ENCODE data around the gene PHF23. TPM values are rescaled to one million over a fixed set of nuclear protein-coding genes. Genes with fewer than 3 reads are reported as not detected.
A peak's percentile ranks its signal among the peaks of the same experiment; 100 is the strongest.
"Not testable (repeated sequence)": the region's sequence is repeated elsewhere in the genome, so short reads cannot be mapped to it uniquely, and the experiment has no call there.

Gene PHF23
- total RNA-seq, 6 experiments from 2014 or later, result 16.0 to 24.3 (median 18.2) TPM

DNA sequence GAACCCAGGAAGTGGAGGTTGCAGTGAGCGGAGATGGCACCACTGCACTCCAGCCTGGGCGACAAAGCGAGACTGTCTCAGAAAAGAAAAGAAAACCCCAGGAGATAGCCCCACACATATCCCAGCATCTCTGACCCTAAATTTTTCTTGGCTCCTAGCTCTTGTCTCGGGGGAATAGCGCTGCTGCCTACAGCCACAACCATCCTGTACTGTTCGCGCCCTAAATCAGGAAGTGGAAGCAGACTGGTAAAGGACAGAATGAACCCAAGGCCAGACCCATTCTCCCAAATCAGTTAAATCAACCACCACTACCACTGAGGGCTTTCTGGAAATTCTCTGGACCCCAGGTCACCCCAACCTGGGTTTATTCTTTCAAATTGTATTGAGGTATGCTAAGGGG, 10.6 kb upstream of the PHF23 start:
- Histone ChIP-seq H3K27ac (no peak overlapping the region), H3K27me3 (no peaks in the 10 kb centered on the region), H3K4me1 (peaks cover 0 to 28% (median 8%) of the 10 kb centered on the region in 4 donors), H3K4me3 (peak overlapping the region in 2 of 3 donors; percentile 75 to 85), H3K9me3 (no peaks in the 10 kb centered on the region), H3K36me3 (peaks cover 0 to 28% (median 8%) of the 10 kb centered on the region in 4 donors)
- TF ChIP-seq POLR2A (IDR thresholded peaks at IDR 0.05) (no peak), CTCF (IDR thresholded peaks at IDR 0.05) (no peak)
- intact Hi-C loops (cut with DNase I), result no loop called here
- DNase-seq (no peak), ATAC-seq (no peak)
- 96% methylated on average over 4 of the region's 7 CpGs for WGBS (ENCODE audit: insufficient coverage, low coverage, low lambda C conversion rate, missing lambda C conversion rate)

- H3K9me3 ChIP-seq, result no peaks in the 10 kb centered on the region
- H3K27ac ChIP-seq, result no peak overlapping the region
- no peak for ATAC-seq
- H3K4me1 ChIP-seq, result peaks cover 0 to 28% (median 8%) of the 10 kb centered on the region in 4 donors
- H3K4me3 ChIP-seq, result no peak overlapping the region
- H3K27me3 ChIP-seq, result no peaks in the 10 kb centered on the region
- 90% methylated on average over 4 of the region's 6 CpGs for WGBS (ENCODE audit: insufficient coverage, low coverage, low lambda C conversion rate, missing lambda C conversion rate)
- no peak for DNase-seq
- intact Hi-C loops (cut with DNase I), result no loop called here
- peaks cover 0 to 29% (median 10%) of the 10 kb centered on the region in 4 donors for H3K36me3 ChIP-seq
- TF ChIP-seq CTCF (IDR thresholded peaks at IDR 0.05) (no peak), POLR2A (IDR thresholded peaks at IDR 0.05) (no peak)
These were observed 10.0 kb upstream of the PHF23 start for GRCh38 chr17:7249214-7249613.

DNA sequence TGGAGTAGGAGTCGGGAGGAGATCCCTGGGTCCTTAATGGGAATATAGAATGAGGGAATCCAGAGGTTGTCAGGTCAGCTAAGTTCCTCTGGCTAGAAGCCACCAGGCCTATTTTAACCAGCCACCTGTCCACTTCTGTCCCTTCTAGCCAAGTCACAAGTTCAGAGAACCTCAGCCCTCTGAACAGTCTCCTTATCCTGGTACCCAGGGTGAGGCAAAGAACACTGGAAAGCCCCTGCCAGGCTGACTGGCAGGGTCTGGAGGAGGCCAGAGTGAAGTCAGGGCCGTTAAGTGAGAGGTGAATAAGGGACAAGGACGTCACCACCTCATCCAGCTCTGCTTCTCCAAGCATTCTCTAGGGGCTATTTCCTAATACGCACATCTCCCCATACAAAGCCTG, 9.5 kb upstream of the PHF23 start:
- ATAC-seq, result no peak
- no peaks in the 10 kb centered on the region for H3K27me3 ChIP-seq
- intact Hi-C loops (cut with DNase I), result no loop called here
- H3K4me3 ChIP-seq, result no peak overlapping the region
- peaks cover 0 to 30% (median 11%) of the 10 kb centered on the region in 4 donors for H3K36me3 ChIP-seq
- TF ChIP-seq CTCF (IDR thresholded peaks at IDR 0.05) (no peak), POLR2A (IDR thresholded peaks at IDR 0.05) (no peak)
- H3K27ac ChIP-seq, result no peak overlapping the region
- WGBS (ENCODE audit: insufficient coverage, low coverage, low lambda C conversion rate, missing lambda C conversion rate), result 61% methylated on average over 3 of the region's 4 CpGs
- no peak for DNase-seq
- H3K9me3 ChIP-seq, result no peaks in the 10 kb centered on the region
- peaks cover 0 to 28% (median 8%) of the 10 kb centered on the region in 4 donors for H3K4me1 ChIP-seq

DNA sequence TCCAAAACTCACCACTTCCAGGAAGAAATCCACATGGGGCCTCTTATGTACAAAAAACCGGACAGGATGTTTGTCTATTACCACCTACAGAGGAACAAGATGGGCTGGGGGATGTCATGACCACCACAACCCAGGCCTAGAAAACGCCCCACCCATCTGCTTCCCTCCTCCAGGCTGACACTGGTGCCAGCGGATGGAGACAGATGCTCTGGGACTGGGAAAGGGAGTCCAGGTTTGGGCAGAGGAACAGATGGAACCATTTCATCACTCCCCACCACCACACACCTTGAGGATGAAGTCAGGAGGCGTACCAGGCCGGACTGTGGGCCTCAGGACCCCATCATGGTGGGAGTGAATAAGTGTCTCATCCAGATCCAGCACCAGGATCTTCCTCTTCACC, 7.5 kb upstream of the PHF23 start:
- no peak for DNase-seq
- peaks cover 0 to 30% (median 11%) of the 10 kb centered on the region in 4 donors for H3K36me3 ChIP-seq
- H3K4me1 ChIP-seq, result peaks cover 0 to 23% (median 6%) of the 10 kb centered on the region in 4 donors
- TF ChIP-seq POLR2A (IDR thresholded peaks at IDR 0.05), result no peak
- no peak for TF ChIP-seq CTCF (IDR thresholded peaks at IDR 0.05)
- 89% methylated on average over 5 of the region's 5 CpGs for WGBS (ENCODE audit: insufficient coverage, low coverage, low lambda C conversion rate, missing lambda C conversion rate)
- H3K27ac ChIP-seq, result no peak overlapping the region
- no peak overlapping the region for H3K4me3 ChIP-seq
- H3K27me3 ChIP-seq, result no peaks in the 10 kb centered on the region
- intact Hi-C loops (cut with DNase I), result no loop called here
- H3K9me3 ChIP-seq, result no peaks in the 10 kb centered on the region
- ATAC-seq, result no peak

- H3K4me3 ChIP-seq, result peak overlapping the region in 2 of 3 donors; percentile 84 to 90
- H3K27ac ChIP-seq, result peak overlapping the region in 2 of 3 donors; percentile 97 to 99
- H3K9me3 ChIP-seq; H3K27me3 ChIP-seq; intact Hi-C loops (cut with DNase I); DNase-seq; ATAC-seq: not testable (repeated sequence)
- peaks cover 0 to 27% (median 8%) of the 10 kb centered on the region in 4 donors for H3K4me1 ChIP-seq
- WGBS (ENCODE audit: insufficient coverage, low coverage, low lambda C conversion rate, missing lambda C conversion rate), result 67% methylated on average over 6 of the region's 10 CpGs
- peaks cover 5 to 40% (median 18%) of the 10 kb centered on the region in 4 donors for H3K36me3 ChIP-seq
These were observed 4.6 kb upstream of the PHF23 start for GRCh38 chr17:7243838-7244237.
